Measurements from ENCODE around the gene ZNF878.

The ZNF878 gene

DNA sequence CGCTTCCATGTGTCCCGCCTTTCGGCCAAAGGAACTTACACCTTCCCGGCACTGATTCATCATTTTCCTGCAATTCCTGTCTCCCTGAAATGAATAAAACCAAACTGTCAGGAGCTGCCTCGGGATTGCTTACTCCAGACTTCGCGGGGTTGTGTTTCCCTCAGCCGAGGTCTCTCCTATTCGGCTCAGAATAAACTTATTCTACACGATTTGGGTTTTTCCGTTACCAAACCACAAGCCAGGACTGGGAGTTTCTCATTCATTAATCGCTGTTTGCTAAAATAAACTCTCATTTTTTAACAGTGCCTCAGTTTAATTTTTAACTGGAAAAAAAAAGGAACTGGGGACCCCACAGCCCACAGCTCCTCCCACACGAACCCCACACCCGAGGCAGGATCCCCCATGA lies 667 bp downstream of the ZNF878 start:
- peak overlapping the region; percentile 49 for H3K27ac Mint-ChIP-seq
- H3K9me3 Mint-ChIP-seq = no peaks in the 10 kb centered on the region
- H3K4me3 Mint-ChIP-seq = peak overlapping the region; percentile 89
- H3K27me3 Mint-ChIP-seq = peaks cover 3% of the 10 kb centered on the region
- H3K36me3 Mint-ChIP-seq = peaks cover 2% of the 10 kb centered on the region
- H3K4me1 Mint-ChIP-seq = peaks cover 13% of the 10 kb centered on the region

DNA sequence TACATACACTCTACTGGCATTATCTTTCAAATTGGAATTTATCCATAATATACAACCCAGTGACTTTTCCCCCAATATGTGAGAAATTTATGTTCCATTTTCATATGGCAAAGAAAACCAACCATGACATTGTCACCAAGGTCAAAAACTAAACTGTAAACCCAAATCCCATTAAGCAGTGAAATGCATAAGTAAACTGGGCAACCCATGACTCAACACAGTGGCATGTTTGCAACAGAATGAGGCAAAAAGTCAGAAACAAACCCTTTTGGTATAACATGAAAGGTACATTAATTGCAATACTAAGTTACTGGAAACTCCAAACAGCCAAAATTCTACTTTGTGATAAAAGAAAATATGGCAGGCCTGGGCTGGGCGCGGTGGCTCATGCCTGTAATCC lies 4.9 kb downstream of the ZNF878 start:
- peaks cover 6% of the 10 kb centered on the region for H3K4me1 Mint-ChIP-seq
- H3K9me3 Mint-ChIP-seq = peaks cover 10% of the 10 kb centered on the region
- H3K4me3 Mint-ChIP-seq = no peak overlapping the region
- peaks cover 3% of the 10 kb centered on the region for H3K27me3 Mint-ChIP-seq
- H3K27ac Mint-ChIP-seq = no peak overlapping the region
- peaks cover 19% of the 10 kb centered on the region for H3K36me3 Mint-ChIP-seq

DNA sequence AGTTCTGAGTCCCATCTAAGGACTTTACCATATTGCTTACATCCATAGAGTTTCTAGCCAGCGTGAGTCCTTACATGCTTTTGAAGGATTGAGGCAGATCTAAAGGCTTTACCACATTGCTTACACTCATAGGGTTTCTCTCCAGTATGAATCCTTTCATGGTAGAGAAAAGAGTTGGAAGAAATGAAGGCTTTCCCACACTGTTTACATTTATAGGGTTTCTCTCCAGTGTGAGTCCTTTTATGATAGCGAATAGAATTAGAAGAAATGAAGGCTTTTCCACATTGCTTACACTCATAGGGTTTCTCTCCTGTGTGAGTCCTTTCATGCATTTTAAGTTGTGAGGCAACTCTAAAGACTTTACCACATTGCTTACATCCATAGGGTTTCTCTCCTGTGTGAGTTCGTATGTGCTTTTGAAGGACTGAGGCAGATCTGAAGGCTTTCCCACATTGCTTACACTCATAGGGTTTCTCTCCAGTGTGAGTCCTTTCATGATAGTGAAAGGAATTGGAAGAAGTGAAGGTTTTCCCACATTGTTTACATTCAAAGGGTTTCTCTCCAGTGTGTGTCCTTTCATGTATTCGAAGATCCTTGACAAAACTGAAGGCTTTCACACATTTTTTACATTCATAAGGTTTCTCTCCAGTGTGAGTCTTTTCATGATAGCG lies 8.9 kb downstream of the ZNF878 start:
- Mint-ChIP-seq H3K4me1 (no peaks in the 10 kb centered on the region), H3K4me3 (no peak overlapping the region), H3K27me3 (no peaks in the 10 kb centered on the region), H3K9me3 (peaks cover 10% of the 10 kb centered on the region), H3K36me3 (peaks cover 23% of the 10 kb centered on the region), H3K27ac (no peak overlapping the region)

DNA sequence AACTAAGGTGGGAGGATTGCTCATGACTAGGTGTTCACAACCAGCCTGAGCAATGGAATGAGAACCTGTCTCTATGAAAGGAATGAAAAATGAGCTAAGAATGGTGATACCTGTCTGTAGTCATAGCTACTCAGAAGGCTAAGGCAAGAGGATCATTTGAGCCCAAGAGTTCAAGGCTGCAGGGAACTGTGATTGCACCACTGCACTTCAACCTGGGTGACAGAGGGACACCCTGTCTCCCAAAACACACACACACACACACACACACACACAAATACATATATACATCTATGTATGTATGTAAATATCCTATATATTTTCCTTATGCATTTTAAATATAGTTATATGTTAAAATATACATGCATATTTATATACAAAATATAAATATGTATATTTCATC lies 9.9 kb downstream of the ZNF878 start:
- H3K27ac Mint-ChIP-seq = no peak overlapping the region
- H3K4me3 Mint-ChIP-seq = no peak overlapping the region
- H3K9me3 Mint-ChIP-seq = peaks cover 10% of the 10 kb centered on the region
- peaks cover 23% of the 10 kb centered on the region for H3K36me3 Mint-ChIP-seq
- H3K27me3 Mint-ChIP-seq = no peaks in the 10 kb centered on the region
- no peaks in the 10 kb centered on the region for H3K4me1 Mint-ChIP-seq

DNA sequence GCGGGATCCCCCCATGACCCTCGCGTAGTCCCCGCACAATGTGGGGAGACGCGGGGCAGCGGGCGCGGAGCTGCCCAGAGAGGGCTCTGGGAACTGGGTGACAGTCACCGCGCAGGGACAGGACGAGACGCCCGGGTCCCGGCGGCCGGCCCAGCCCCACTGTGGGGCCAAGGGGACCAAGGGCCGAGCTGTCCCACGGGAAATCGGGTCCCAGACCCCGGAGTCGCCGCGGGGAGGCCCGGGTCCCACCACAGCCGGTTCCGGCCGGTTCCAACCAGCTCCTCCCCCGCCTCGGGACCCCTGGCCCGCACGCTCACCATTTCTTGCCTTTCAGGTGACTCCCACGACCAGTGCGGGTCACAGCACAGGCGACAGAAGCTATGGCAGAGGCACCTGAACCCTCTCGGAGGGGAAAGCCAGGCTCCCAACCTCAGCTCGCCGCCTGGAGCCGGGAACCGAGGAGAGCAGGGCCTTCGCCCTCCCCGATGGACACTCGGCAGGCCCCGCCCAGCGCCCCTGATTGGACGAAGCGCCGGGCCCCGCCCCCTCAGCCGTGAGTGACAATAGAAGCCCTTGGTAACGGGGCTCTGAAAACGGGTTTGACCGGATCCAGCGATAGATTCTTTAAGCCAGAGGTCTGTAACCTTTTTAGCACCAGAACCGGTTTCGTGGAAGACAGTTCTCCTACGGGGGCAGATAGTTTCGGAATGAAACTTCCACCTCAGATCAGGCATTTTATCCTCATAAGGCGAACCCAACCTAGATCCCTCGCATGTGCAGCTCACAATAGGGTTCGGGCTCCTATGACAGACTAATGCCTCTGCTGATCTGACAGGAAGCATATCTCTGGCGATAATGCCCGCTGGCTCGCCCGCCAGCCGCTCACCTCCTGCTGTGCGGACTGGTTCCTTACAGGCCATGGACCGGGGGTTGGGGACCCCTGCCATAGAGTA lies 17.3 kb downstream of the ZNF878 start, which contains the start of gene ZNF433:
ZNF433 (minus strand) TSS at position 460 of the 953 bp plus-strand sequence; CDS start at position 320, 140 bp downstream.
- H3K27ac Mint-ChIP-seq = peak within 1 kb of the TSS; percentile 68
- peaks cover 16% of the 10 kb centered on the region for H3K4me1 Mint-ChIP-seq
- H3K4me3 Mint-ChIP-seq = peak within 1 kb of the TSS; percentile 90
- peaks cover 2% of the 10 kb centered on the region for H3K36me3 Mint-ChIP-seq
- no peaks in the 10 kb centered on the region for H3K27me3 Mint-ChIP-seq
- no peaks in the 10 kb centered on the region for H3K9me3 Mint-ChIP-seq

DNA sequence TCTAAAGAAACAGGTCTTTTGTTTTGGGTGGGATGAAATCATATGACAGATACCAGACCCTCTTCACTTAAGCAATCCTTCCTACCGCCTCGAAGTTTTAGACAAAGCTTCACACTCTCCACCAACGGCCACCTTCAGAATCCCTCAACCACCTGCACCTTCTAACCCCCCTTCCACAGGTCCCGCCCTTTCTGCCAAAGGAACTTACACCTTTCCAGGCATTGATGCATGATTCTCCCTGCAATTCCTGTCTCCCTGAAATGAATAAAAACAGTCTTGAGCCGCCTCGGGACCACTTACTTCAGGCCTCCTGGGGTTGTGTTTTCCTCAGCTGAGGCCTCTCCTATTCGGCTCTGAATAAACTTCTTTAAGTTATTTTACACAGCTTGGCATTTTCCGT lies 18.1 kb downstream of the ZNF878 start:
- Mint-ChIP-seq H3K4me3 (peak overlapping the region; percentile 63), H3K4me1 (peaks cover 16% of the 10 kb centered on the region), H3K9me3 (no peaks in the 10 kb centered on the region), H3K27ac (no peak overlapping the region), H3K36me3 (peaks cover 4% of the 10 kb centered on the region), H3K27me3 (no peaks in the 10 kb centered on the region)

DNA sequence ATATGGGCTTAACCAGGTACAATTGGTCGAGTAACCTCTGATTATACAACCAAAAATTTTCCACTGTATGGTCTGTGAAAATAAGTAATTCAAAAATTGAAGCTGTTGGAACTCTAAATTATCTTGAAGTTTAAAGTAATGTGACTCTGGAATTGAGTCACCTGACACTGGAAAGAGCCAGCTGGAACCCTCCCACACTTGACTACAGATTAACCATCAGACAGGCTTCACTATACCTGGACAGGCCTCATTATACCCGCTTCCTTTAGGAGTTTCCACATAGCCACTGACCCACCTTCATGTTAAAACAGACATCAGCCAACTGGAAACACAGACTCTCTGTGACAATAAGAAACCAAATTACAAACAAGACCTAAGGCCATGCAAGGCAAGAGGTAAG lies 18.6 kb downstream of the ZNF878 start:
- Mint-ChIP-seq H3K4me1 (peaks cover 16% of the 10 kb centered on the region), H3K27ac (no peak overlapping the region), H3K36me3 (peaks cover 6% of the 10 kb centered on the region), H3K4me3 (peak overlapping the region; percentile 63), H3K9me3 (no peaks in the 10 kb centered on the region), H3K27me3 (no peaks in the 10 kb centered on the region)

DNA sequence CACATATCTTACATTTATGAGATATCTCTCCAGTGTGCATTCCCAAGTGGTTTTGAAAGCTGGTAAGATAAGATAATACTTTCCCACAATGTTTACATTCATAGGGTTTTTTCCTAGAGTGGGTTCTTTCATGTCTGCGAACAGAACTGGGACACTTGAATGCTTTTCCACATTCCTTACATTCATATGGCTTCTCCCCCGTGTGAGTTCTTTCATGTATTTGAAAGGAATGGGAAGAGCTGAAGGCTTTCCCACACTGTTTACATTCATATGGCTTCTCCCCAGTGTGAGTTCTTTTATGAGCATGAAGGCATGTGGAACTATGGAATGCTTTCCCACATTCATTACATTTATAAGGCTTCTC lies 37.0 kb downstream of the ZNF878 start:
- H3K4me3 Mint-ChIP-seq = no peak overlapping the region
- H3K4me1 Mint-ChIP-seq = no peaks in the 10 kb centered on the region
- H3K36me3 Mint-ChIP-seq = peaks cover 50% of the 10 kb centered on the region
- H3K27ac Mint-ChIP-seq = no peak overlapping the region
- H3K9me3 Mint-ChIP-seq = peaks cover 13% of the 10 kb centered on the region
- H3K27me3 Mint-ChIP-seq = no peaks in the 10 kb centered on the region

DNA sequence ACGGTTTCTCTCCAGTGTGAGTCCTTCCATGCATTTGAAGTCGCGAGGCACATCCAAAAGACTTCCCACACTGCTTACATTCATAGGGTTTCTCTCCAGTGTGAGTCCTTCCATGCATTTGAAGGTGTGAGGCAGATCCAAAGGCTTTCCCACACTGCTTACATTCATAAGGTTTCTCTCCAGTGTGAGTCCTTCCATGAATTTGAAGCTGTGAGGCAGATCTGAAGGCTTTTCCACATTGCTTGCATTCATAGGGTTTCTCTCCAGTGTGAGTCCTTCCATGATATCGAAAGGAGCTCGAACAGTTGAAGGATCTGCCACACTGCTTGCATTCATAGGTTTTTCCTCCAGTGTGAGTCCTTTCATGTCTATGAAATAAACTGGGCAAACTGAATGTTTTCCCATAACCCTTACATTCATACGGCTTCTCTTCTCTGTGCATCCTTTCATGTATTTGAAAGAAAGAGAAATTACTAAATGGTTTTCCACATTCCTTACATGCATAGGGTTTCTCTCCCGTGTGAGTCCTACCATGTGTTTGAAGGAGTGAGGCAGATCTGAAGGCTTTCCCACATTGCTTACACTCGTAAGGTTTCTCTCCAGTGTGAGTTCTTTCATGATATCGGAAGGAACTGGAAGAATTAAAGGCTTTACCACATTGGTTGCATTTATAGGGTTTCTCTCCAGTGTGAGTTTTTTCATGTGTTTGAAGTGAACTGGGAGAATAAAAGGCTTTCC lies 37.6 kb downstream of the ZNF878 start:
- no peak overlapping the region for H3K4me3 Mint-ChIP-seq
- H3K27ac Mint-ChIP-seq = no peak overlapping the region
- H3K4me1 Mint-ChIP-seq = no peaks in the 10 kb centered on the region
- H3K36me3 Mint-ChIP-seq = peaks cover 50% of the 10 kb centered on the region
- H3K27me3 Mint-ChIP-seq = no peaks in the 10 kb centered on the region
- peaks cover 13% of the 10 kb centered on the region for H3K9me3 Mint-ChIP-seq

DNA sequence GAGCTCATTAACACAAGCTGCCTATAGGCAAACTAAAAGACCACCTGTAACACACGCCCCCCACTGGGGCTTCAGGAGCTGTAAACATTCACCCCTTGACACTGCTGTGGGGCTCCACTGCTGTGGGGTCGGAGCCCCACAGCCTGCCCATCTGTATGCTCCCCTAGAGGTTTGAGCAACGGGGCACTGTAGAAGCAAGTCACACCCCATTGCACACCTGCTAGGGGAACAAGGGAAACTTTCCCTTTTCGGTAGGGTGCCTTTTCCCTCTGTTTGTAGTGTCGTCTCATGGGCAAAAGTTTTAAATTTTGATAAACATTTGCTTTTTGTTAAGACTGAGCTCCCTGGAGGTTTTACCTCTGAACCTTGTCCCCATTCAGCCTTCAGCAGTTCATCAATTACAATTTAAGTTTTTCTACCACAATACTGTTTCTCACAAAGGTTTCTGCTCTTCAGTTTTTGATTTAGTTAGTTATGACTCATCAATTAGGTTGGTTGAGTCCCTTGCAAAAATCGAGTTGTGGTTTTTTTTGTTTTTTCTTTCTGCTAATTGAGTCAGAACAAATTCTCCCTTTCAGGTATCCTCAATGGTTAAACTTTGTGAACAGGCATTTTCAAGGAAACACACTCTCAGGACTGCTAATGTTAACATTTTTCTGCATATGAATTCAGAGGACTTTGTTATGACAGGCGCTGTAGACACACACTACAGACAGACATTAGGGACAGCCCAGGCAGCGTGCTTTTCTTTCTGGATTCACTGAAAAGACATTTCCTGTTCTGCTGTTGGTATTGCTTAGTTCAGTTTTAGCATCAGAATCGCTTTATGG lies 52.4 kb downstream of the ZNF878 start:
- Mint-ChIP-seq H3K9me3 (no peaks in the 10 kb centered on the region), H3K27ac (peak overlapping the region; percentile 60), H3K4me3 (peak overlapping the region; percentile 6), H3K27me3 (no peaks in the 10 kb centered on the region), H3K4me1 (peaks cover 30% of the 10 kb centered on the region), H3K36me3 (peaks cover 17% of the 10 kb centered on the region)

DNA sequence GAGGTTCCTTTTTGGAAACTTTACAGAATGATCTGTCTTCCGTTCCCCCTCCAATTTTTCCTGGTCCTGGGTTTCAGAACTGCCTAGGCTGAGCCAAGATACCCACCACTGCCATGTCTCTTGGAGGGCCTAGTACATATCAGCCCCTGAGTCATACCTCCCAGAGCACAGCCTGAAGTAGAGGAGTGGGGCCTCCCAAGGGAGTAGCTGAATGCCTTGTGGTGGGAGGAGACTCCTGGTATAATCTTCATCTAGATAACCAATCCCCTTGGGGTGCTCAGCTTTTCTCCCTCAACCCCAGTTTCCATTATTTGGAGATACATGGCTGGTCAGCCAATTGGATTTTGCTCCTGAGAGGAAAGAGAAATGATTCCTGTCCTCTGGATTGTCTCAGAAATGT lies 57.6 kb downstream of the ZNF878 start:
- Mint-ChIP-seq H3K27ac (no peak overlapping the region), H3K4me1 (peaks cover 55% of the 10 kb centered on the region), H3K36me3 (peaks cover 15% of the 10 kb centered on the region), H3K4me3 (no peak overlapping the region), H3K27me3 (no peaks in the 10 kb centered on the region), H3K9me3 (no peaks in the 10 kb centered on the region)

All from activated naive CD4-positive, alpha-beta T cell treated with anti-CD3 and anti-CD28 coated beads, Interleukin-2, amount 50 U/mL, for 24 hours (primary cell).